ENCODE measurements around the gene CLEC20A. TPM values are rescaled to one million over a fixed set of nuclear protein-coding genes. Genes with fewer than 3 reads are reported as not detected.

The CLEC20A gene
- total and polyA plus RNA-seq, 2 donors (not counting 1 experiment from before 2014, with no cell fraction given): 4.9 to 5.2 TPM

DNA sequence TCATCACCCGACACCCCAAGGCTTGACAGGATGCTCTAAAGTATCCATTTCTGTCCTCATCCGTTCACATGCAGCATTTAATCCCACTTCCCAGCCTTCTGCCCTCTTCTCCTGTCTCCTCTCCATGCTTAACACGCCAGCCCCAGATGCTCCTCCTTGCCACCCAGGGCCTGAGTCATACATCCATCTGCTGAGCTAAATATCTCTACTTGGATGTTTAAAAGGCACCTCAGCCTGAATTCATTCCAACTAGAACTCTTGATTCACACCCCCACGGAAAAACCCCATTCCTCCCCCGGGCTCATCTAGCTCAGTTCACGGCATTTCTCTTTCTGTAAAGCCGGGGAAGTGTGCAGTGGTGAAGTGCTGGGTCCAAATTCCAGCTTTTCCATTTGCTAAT is 43.9 kb upstream of the CLEC20A start:
- Mint-ChIP-seq H3K27ac (peak overlapping the region; percentile 63), H3K9me3 (ENCODE audit: insufficient read depth) (no peaks in the 10 kb centered on the region), H3K27me3 (no peaks in the 10 kb centered on the region), H3K4me1 (peaks cover 34% of the 10 kb centered on the region), H3K4me3 (peak overlapping the region; percentile 38)
- Histone ChIP-seq H3K79me2 (ENCODE audit: control insufficient read depth, insufficient read depth, low read length) (peaks cover 35% of the 10 kb centered on the region), H3K36me3 (replicated peaks in 1 of 2; ENCODE audit: control extremely low read depth in 1 of 2, control insufficient read depth in 1 of 2, extremely low read depth in 1 of 2, insufficient read depth in 2 of 2, low read length in 1 of 2) (peaks cover 2 to 12% of the 10 kb centered on the region in 2 experiments), H3K4me2 (replicated peaks; ENCODE audit: low read depth, low read length, poor library complexity, severe bottlenecking) (no peak overlapping the region), H3K4me3 (ENCODE audit: control extremely low read depth in 1 of 5, extremely low read depth in 1 of 5, insufficient read depth in 1 of 5, low read depth in 2 of 5, low read length in 4 of 5) (no peak overlapping the region), H4K20me1 (ENCODE audit: control insufficient read depth, insufficient read depth, low read length, poor library complexity, severe bottlenecking) (no peaks in the 10 kb centered on the region), H3K4me1 (ENCODE audit: control insufficient read depth in 2 of 2, insufficient read depth in 2 of 2, low read length in 2 of 2) (peaks cover 23 to 37% of the 10 kb centered on the region in 2 donors), H3K27ac (ENCODE audit: low read length in 2 of 2) (no peak overlapping the region), H3K9ac (ENCODE audit: low read length) (no peak overlapping the region), H3K27me3 (replicated peaks in 1 of 4; ENCODE audit: control extremely low read depth in 1 of 4, control insufficient read depth in 3 of 4, insufficient read depth in 4 of 4, low read length in 3 of 4) (no peaks in the 10 kb centered on the region), H2AFZ (ENCODE audit: insufficient read depth, low read depth, low read length, poor library complexity, severe bottlenecking) (no peak overlapping the region), H3K9me3 (ENCODE audit: control extremely low read depth in 1 of 3, control insufficient read depth in 2 of 3, insufficient read depth in 1 of 3, low read length in 2 of 3) (no peaks in the 10 kb centered on the region)
- no peak for TF ChIP-seq EZH2 (IDR thresholded peaks at IDR 0.05; ENCODE audit: borderline replicate concordance, insufficient read depth, low read depth, low read length, poor library complexity, severe bottlenecking)
- TF ChIP-seq, protein P1, sequence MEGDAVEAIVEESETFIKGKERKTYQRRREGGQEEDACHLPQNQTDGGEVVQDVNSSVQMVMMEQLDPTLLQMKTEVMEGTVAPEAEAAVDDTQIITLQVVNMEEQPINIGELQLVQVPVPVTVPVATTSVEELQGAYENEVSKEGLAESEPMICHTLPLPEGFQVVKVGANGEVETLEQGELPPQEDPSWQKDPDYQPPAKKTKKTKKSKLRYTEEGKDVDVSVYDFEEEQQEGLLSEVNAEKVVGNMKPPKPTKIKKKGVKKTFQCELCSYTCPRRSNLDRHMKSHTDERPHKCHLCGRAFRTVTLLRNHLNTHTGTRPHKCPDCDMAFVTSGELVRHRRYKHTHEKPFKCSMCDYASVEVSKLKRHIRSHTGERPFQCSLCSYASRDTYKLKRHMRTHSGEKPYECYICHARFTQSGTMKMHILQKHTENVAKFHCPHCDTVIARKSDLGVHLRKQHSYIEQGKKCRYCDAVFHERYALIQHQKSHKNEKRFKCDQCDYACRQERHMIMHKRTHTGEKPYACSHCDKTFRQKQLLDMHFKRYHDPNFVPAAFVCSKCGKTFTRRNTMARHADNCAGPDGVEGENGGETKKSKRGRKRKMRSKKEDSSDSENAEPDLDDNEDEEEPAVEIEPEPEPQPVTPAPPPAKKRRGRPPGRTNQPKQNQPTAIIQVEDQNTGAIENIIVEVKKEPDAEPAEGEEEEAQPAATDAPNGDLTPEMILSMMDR (IDR thresholded peaks at IDR 0.05): no peak
- ChIA-PET CTCF (interaction anchor here (1.0 to 18.9 kb wide), 5 partner anchors 8 to 462 kb away, joined by 3 to 594 read pairs (median 17); partner anchors contain the start of gene RALGPS2), POLR2A (no interaction called here)
- no peak for ATAC-seq (ENCODE audit: low read depth)
- no peak for DNase-seq
- 94% methylated on average over 5 of the region's 7 CpGs for WGBS (ENCODE audit: insufficient coverage)
- intact Hi-C loops (cut with micrococcal nuclease): loop anchor here (5.0 kb wide), 2 partner anchors 327 to 357 kb away; no protein-coding TSS in a partner anchor

DNA sequence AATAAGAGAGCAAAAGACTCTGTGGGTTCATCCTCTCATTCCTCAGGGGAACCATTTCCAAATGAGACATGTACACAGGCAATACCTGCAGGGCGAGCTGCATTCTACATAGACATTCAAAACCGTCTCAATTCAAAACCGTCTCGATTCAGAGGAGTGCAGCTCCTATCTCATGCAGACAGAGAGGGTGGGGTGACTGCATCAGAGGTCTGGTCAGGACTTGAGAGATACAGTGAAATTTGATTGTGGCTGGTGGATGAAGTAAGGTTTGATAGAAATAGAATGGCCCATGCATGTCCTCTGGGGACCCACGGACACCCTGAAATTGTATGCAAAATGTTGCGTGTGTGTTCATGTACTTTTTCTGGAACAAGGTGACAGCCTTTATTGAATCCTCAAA is 43.4 kb upstream of the CLEC20A start:
- H3K4me2 ChIP-seq (replicated peaks; ENCODE audit: low read depth, low read length, poor library complexity, severe bottlenecking): no peak overlapping the region
- H3K4me1 ChIP-seq (ENCODE audit: control insufficient read depth in 2 of 2, insufficient read depth in 2 of 2, low read length in 2 of 2): peaks cover 18 to 32% of the 10 kb centered on the region in 2 donors
- no peak overlapping the region for H3K4me3 ChIP-seq (ENCODE audit: control extremely low read depth in 1 of 5, extremely low read depth in 1 of 5, insufficient read depth in 1 of 5, low read depth in 2 of 5, low read length in 4 of 5)
- peaks cover 0 to 8% of the 10 kb centered on the region in 2 experiments for H3K36me3 ChIP-seq (replicated peaks in 1 of 2; ENCODE audit: control extremely low read depth in 1 of 2, control insufficient read depth in 1 of 2, extremely low read depth in 1 of 2, insufficient read depth in 2 of 2, low read length in 1 of 2)
- ATAC-seq (ENCODE audit: low read depth) (no peak), DNase-seq (no peak)
- no peak overlapping the region for H3K27ac ChIP-seq (ENCODE audit: low read length in 2 of 2)
- intact Hi-C loops (cut with micrococcal nuclease): loop anchor here (5.0 kb wide), 2 partner anchors 327 to 357 kb away; no protein-coding TSS in a partner anchor
- H3K9me3 Mint-ChIP-seq (ENCODE audit: insufficient read depth): no peaks in the 10 kb centered on the region
- H3K27me3 ChIP-seq (replicated peaks in 1 of 4; ENCODE audit: control extremely low read depth in 1 of 4, control insufficient read depth in 3 of 4, insufficient read depth in 4 of 4, low read length in 3 of 4): no peaks in the 10 kb centered on the region
- POLR2A ChIA-PET: interaction anchor here (0.6 kb wide), 1 partner anchor 212 kb away, joined by 6 read pairs; no protein-coding TSS in a partner anchor
- H3K9me3 ChIP-seq (ENCODE audit: control extremely low read depth in 1 of 3, control insufficient read depth in 2 of 3, insufficient read depth in 1 of 3, low read length in 2 of 3): no peaks in the 10 kb centered on the region
- WGBS (ENCODE audit: insufficient coverage): 86% methylated on average over 4 of the region's 6 CpGs
- peak overlapping the region; percentile 34 for H3K4me3 Mint-ChIP-seq
- CTCF ChIA-PET: interaction anchor here (0.7 to 18.9 kb wide), 6 partner anchors 7 to 462 kb away, joined by 3 to 594 read pairs (median 3); no protein-coding TSS in a partner anchor
- H3K27ac Mint-ChIP-seq: peak overlapping the region; percentile 63
- H3K9ac ChIP-seq (ENCODE audit: low read length): no peak overlapping the region
- peaks cover 29% of the 10 kb centered on the region for H3K4me1 Mint-ChIP-seq
- peaks cover 31% of the 10 kb centered on the region for H3K79me2 ChIP-seq (ENCODE audit: control insufficient read depth, insufficient read depth, low read length)
- H3K27me3 Mint-ChIP-seq: no peaks in the 10 kb centered on the region
- H4K20me1 ChIP-seq (ENCODE audit: control insufficient read depth, insufficient read depth, low read length, poor library complexity, severe bottlenecking): no peaks in the 10 kb centered on the region
- no peak overlapping the region for H2AFZ ChIP-seq (ENCODE audit: insufficient read depth, low read depth, low read length, poor library complexity, severe bottlenecking)
- TF ChIP-seq, protein P1 (IDR thresholded peaks at IDR 0.05): no peak
- no peak for TF ChIP-seq EZH2 (IDR thresholded peaks at IDR 0.05; ENCODE audit: borderline replicate concordance, insufficient read depth, low read depth, low read length, poor library complexity, severe bottlenecking)
